Measurements from ENCODE around the gene NHSL1.

DNA sequence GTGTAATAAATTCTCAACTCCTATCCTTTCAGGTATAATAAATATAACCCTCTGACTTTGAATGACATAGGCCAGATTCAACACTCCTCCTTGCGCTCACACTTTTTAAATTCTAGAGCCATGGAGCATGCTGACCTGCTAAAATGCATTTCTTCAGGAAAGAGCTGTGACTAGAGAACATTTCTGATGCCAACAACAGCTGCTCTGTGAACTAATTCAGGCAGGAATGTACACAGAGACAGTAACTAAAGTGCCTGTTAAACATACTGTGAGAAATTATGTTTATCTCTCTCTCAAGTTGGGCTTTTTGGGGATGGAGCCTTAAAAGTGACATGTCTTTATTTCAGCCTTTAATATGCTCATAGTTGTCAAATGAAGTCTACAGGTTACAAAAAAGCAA lies 8.3 kb downstream of the NHSL1 start:
- TF ChIP-seq, protein P1, sequence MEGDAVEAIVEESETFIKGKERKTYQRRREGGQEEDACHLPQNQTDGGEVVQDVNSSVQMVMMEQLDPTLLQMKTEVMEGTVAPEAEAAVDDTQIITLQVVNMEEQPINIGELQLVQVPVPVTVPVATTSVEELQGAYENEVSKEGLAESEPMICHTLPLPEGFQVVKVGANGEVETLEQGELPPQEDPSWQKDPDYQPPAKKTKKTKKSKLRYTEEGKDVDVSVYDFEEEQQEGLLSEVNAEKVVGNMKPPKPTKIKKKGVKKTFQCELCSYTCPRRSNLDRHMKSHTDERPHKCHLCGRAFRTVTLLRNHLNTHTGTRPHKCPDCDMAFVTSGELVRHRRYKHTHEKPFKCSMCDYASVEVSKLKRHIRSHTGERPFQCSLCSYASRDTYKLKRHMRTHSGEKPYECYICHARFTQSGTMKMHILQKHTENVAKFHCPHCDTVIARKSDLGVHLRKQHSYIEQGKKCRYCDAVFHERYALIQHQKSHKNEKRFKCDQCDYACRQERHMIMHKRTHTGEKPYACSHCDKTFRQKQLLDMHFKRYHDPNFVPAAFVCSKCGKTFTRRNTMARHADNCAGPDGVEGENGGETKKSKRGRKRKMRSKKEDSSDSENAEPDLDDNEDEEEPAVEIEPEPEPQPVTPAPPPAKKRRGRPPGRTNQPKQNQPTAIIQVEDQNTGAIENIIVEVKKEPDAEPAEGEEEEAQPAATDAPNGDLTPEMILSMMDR (IDR thresholded peaks at IDR 0.05), result no peak
- no peak for TF ChIP-seq POLR2A (IDR thresholded peaks at IDR 0.05)

Measured in right lobe of liver (tissue), 4 donors.